ENCODE results near the gene PRKCD. TPM values are rescaled to one million over a fixed set of nuclear protein-coding genes. Genes with fewer than 3 reads are reported as not detected.

The PRKCD gene
- total and polyA plus RNA-seq, 2 donors (not counting 1 experiment from before 2014, with no cell fraction given): 46.7 to 68.8 TPM

- Mint-ChIP-seq H3K4me3 (no peak overlapping the region), H3K4me1 (no peaks in the 10 kb centered on the region), H3K27ac (no peak overlapping the region), H3K9me3 (ENCODE audit: insufficient read depth) (no peaks in the 10 kb centered on the region), H3K27me3 (no peaks in the 10 kb centered on the region)
- Histone ChIP-seq H2AFZ (ENCODE audit: insufficient read depth, low read depth, low read length, poor library complexity, severe bottlenecking) (no peak overlapping the region), H3K79me2 (ENCODE audit: control insufficient read depth, insufficient read depth, low read length) (peaks cover 7% of the 10 kb centered on the region), H3K27ac (ENCODE audit: low read length in 2 of 2) (no peak overlapping the region), H3K27me3 (replicated peaks in 1 of 4; ENCODE audit: control extremely low read depth in 1 of 4, control insufficient read depth in 3 of 4, insufficient read depth in 4 of 4, low read length in 3 of 4) (no peaks in the 10 kb centered on the region), H3K4me3 (ENCODE audit: control extremely low read depth in 1 of 5, extremely low read depth in 1 of 5, insufficient read depth in 1 of 5, low read depth in 2 of 5, low read length in 4 of 5) (no peak overlapping the region), H3K4me2 (replicated peaks; ENCODE audit: low read depth, low read length, poor library complexity, severe bottlenecking) (no peak overlapping the region), H3K9me3 (ENCODE audit: control extremely low read depth in 1 of 3, control insufficient read depth in 2 of 3, insufficient read depth in 1 of 3, low read length in 2 of 3) (no peaks in the 10 kb centered on the region), H4K20me1 (ENCODE audit: control insufficient read depth, insufficient read depth, low read length, poor library complexity, severe bottlenecking) (no peaks in the 10 kb centered on the region), H3K36me3 (replicated peaks in 1 of 2; ENCODE audit: control extremely low read depth in 1 of 2, control insufficient read depth in 1 of 2, extremely low read depth in 1 of 2, insufficient read depth in 2 of 2, low read length in 1 of 2) (peaks cover 2 to 52% of the 10 kb centered on the region in 2 experiments), H3K9ac (ENCODE audit: low read length) (no peak overlapping the region), H3K4me1 (ENCODE audit: control insufficient read depth in 2 of 2, insufficient read depth in 2 of 2, low read length in 2 of 2) (no peaks in the 10 kb centered on the region)
- DNase-seq: no peak
- 94% methylated on average over 3 of the region's 3 CpGs for WGBS (ENCODE audit: insufficient coverage)
- no peak for TF ChIP-seq CTCF (IDR thresholded peaks at IDR 0.05)
- no peak for TF ChIP-seq EZH2 (IDR thresholded peaks at IDR 0.05; ENCODE audit: borderline replicate concordance, insufficient read depth, low read depth, low read length, poor library complexity, severe bottlenecking)
- ChIA-PET CTCF (interaction anchor here (0.9 to 17.4 kb wide), 2 partner anchors 45 to 86 kb away, joined by 3 to 262 read pairs; no protein-coding TSS in a partner anchor), POLR2A (interaction anchor here (0.6 kb wide), 1 partner anchor 66 kb away, joined by 4 read pairs; the partner anchor contains the start of gene SFMBT1)
- ATAC-seq (ENCODE audit: low read depth): no peak
- intact Hi-C loops (cut with micrococcal nuclease): loop anchor here (5.0 kb wide), 1 partner anchor 140 kb away; no protein-coding TSS in a partner anchor
Observed at GRCh38 chr3:53111822-53112221, 49.2 kb upstream of the PRKCD start.

- Histone ChIP-seq H3K27me3 (replicated peaks in 1 of 4; ENCODE audit: control extremely low read depth in 1 of 4, control insufficient read depth in 3 of 4, insufficient read depth in 4 of 4, low read length in 3 of 4) (no peaks in the 10 kb centered on the region), H3K4me2 (replicated peaks; ENCODE audit: low read depth, low read length, poor library complexity, severe bottlenecking) (no peak overlapping the region), H4K20me1 (ENCODE audit: control insufficient read depth, insufficient read depth, low read length, poor library complexity, severe bottlenecking) (no peaks in the 10 kb centered on the region), H3K36me3 (replicated peaks in 1 of 2; ENCODE audit: control extremely low read depth in 1 of 2, control insufficient read depth in 1 of 2, extremely low read depth in 1 of 2, insufficient read depth in 2 of 2, low read length in 1 of 2) (peaks cover 4 to 61% of the 10 kb centered on the region in 2 experiments), H3K9ac (ENCODE audit: low read length) (no peak overlapping the region), H3K79me2 (ENCODE audit: control insufficient read depth, insufficient read depth, low read length) (peaks cover 7% of the 10 kb centered on the region), H3K9me3 (ENCODE audit: control extremely low read depth in 1 of 3, control insufficient read depth in 2 of 3, insufficient read depth in 1 of 3, low read length in 2 of 3) (no peaks in the 10 kb centered on the region), H2AFZ (ENCODE audit: insufficient read depth, low read depth, low read length, poor library complexity, severe bottlenecking) (no peak overlapping the region), H3K27ac (ENCODE audit: low read length in 2 of 2) (no peak overlapping the region), H3K4me1 (ENCODE audit: control insufficient read depth in 2 of 2, insufficient read depth in 2 of 2, low read length in 2 of 2) (no peaks in the 10 kb centered on the region), H3K4me3 (ENCODE audit: control extremely low read depth in 1 of 5, extremely low read depth in 1 of 5, insufficient read depth in 1 of 5, low read depth in 2 of 5, low read length in 4 of 5) (no peak overlapping the region)
- no CpG with 5 or more reads among the region's 1 CpG for WGBS (ENCODE audit: insufficient coverage)
- Mint-ChIP-seq H3K4me1 (no peaks in the 10 kb centered on the region), H3K27ac (no peak overlapping the region), H3K4me3 (no peak overlapping the region), H3K27me3 (no peaks in the 10 kb centered on the region), H3K9me3 (ENCODE audit: insufficient read depth) (no peaks in the 10 kb centered on the region)
- intact Hi-C loops (cut with micrococcal nuclease): loop anchor here (1.0 to 5.0 kb wide), 5 partner anchors 17 to 186 kb away; partner anchors contain the start of gene RFT1
- no peak for ATAC-seq (ENCODE audit: low read depth)
- CTCF ChIA-PET: interaction anchor here (0.7 to 17.4 kb wide), 17 partner anchors 9 to 597 kb away, joined by 3 to 262 read pairs (median 6); no protein-coding TSS in a partner anchor
- POLR2A ChIA-PET: interaction anchor here (1.0 kb wide), 1 partner anchor 67 kb away, joined by 6 read pairs; no protein-coding TSS in a partner anchor
- DNase-seq: no peak
- no peak for TF ChIP-seq CTCF (IDR thresholded peaks at IDR 0.05)
- TF ChIP-seq EZH2 (IDR thresholded peaks at IDR 0.05; ENCODE audit: borderline replicate concordance, insufficient read depth, low read depth, low read length, poor library complexity, severe bottlenecking): no peak
Observed at GRCh38 chr3:53113293-53114010, 47.6 kb upstream of the PRKCD start.
